Measurements from ENCODE around the gene KCNIP3. TPM values are rescaled to one million over a fixed set of nuclear protein-coding genes. Genes with fewer than 3 reads are reported as not detected.

Gene KCNIP3
- total RNA-seq, 2 donors from 2014 or later: 1.6 to 2.9 TPM

- Histone ChIP-seq H3K36me3 (replicated peaks in 1 of 2; ENCODE audit: insufficient read depth in 1 of 2, low read depth in 2 of 2) (no peaks in the 10 kb centered on the region), H3K27me3 (no peaks in the 10 kb centered on the region), H3K4me1 (peaks cover 18% of the 10 kb centered on the region), H3K4me3 (no peak overlapping the region), H3K9me3 (no peaks in the 10 kb centered on the region), H3K27ac (no peak overlapping the region)
- no peak for TF ChIP-seq POLR2A (IDR thresholded peaks at IDR 0.05)
- no peak for TF ChIP-seq CTCF (IDR thresholded peaks at IDR 0.05)
- DNase-seq: no peak
- WGBS, 2 donors: 79 to 89% methylated on average over 9 to 11 of the region's 12 CpGs
- no peak for ATAC-seq
- intact Hi-C loops (cut with DNase I): no loop called here
Measured at GRCh38 chr2:95349568-95350322, 52.6 kb downstream of the KCNIP3 start.

GRCh38 chr2:95350368-95350767 is 53.2 kb downstream of the KCNIP3 start:
- TF ChIP-seq POLR2A (IDR thresholded peaks at IDR 0.05) (no peak), CTCF (IDR thresholded peaks at IDR 0.05) (no peak)
- Histone ChIP-seq H3K27me3 (no peaks in the 10 kb centered on the region), H3K4me1 (peaks cover 13% of the 10 kb centered on the region), H3K9me3 (no peaks in the 10 kb centered on the region), H3K36me3 (replicated peaks in 1 of 2; ENCODE audit: insufficient read depth in 1 of 2, low read depth in 2 of 2) (no peaks in the 10 kb centered on the region), H3K27ac (no peak overlapping the region), H3K4me3 (no peak overlapping the region)
- DNase-seq (no peak), ATAC-seq (no peak)
- intact Hi-C loops (cut with DNase I): no loop called here
- WGBS, 2 donors: 76 to 88% methylated on average over 6 to 7 of the region's 7 CpGs

GRCh38 chr2:95350774-95351597 is 53.8 kb downstream of the KCNIP3 start:
- no peak overlapping the region for H3K27ac ChIP-seq
- DNase-seq (no peak), ATAC-seq (no peak)
- intact Hi-C loops (cut with DNase I): no loop called here
- H3K9me3 ChIP-seq: no peaks in the 10 kb centered on the region
- H3K36me3 ChIP-seq (replicated peaks in 1 of 2; ENCODE audit: insufficient read depth in 1 of 2, low read depth in 2 of 2): no peaks in the 10 kb centered on the region
- peaks cover 7% of the 10 kb centered on the region for H3K4me1 ChIP-seq
- TF ChIP-seq POLR2A (IDR thresholded peaks at IDR 0.05) (no peak), CTCF (IDR thresholded peaks at IDR 0.05) (no peak)
- H3K4me3 ChIP-seq: no peak overlapping the region
- no peaks in the 10 kb centered on the region for H3K27me3 ChIP-seq
- WGBS, 2 donors: 87 to 88% methylated on average over 9 to 13 of the region's 13 CpGs

GRCh38 chr2:95351598-95351915 is 54.4 kb downstream of the KCNIP3 start:
- intact Hi-C loops (cut with DNase I): no loop called here
- H3K4me1 ChIP-seq: peaks cover 5% of the 10 kb centered on the region
- no peaks in the 10 kb centered on the region for H3K27me3 ChIP-seq
- H3K4me3 ChIP-seq: no peak overlapping the region
- TF ChIP-seq POLR2A (IDR thresholded peaks at IDR 0.05): no peak
- no peak for TF ChIP-seq CTCF (IDR thresholded peaks at IDR 0.05)
- no peak for DNase-seq
- WGBS, 2 donors: 72 to 90% methylated on average over 4 of the region's 4 CpGs
- no peaks in the 10 kb centered on the region for H3K9me3 ChIP-seq
- H3K27ac ChIP-seq: no peak overlapping the region
- ATAC-seq: no peak
- H3K36me3 ChIP-seq (replicated peaks in 1 of 2; ENCODE audit: insufficient read depth in 1 of 2, low read depth in 2 of 2): no peaks in the 10 kb centered on the region

All from body of pancreas (tissue), 4 donors.